Measurements from ENCODE around the gene EYA2. TPM values are rescaled to one million over a fixed set of nuclear protein-coding genes. Genes with fewer than 3 reads are reported as not detected.
"Not testable (repeated sequence)": the region's sequence is repeated elsewhere in the genome, so short reads cannot be mapped to it uniquely, and the experiment has no call there.

EYA2 gene
- total and polyA plus RNA-seq, 2 donors: 0.70 to 2.2 TPM

DNA sequence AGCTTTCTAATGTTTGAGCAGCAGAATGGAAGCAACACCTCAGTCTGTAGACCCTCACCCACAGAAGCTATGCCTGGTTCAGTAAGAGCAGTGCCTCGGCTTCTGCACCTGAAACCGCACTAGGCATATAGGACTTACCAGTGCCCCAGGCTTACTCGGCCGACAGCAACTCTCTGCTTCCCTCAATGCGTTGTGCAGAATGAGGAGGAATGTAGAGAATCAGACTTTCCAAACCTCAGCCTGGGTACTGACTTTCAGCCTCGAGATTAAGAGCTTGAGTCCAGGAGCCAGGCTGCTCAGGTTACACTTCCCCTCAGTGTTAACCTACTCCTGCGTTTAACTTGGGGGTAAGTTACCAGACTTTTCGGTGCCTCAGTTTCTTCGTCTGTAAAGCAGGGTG lies 8.6 kb downstream of the EYA2 start:
- no peaks in the 10 kb centered on the region for H3K36me3 ChIP-seq (ENCODE audit: insufficient read depth)
- DNase-seq (ENCODE audit: extremely low spot score): no peak
- H3K4me3 ChIP-seq (ENCODE audit: low read depth, low read length): no peak overlapping the region
- H3K27ac ChIP-seq (ENCODE audit: low read depth): no peak overlapping the region
- H3K4me1 ChIP-seq (ENCODE audit: insufficient read depth): no peaks in the 10 kb centered on the region
- 58% methylated on average over 9 of the region's 9 CpGs for whole genome bisulfite sequencing

DNA sequence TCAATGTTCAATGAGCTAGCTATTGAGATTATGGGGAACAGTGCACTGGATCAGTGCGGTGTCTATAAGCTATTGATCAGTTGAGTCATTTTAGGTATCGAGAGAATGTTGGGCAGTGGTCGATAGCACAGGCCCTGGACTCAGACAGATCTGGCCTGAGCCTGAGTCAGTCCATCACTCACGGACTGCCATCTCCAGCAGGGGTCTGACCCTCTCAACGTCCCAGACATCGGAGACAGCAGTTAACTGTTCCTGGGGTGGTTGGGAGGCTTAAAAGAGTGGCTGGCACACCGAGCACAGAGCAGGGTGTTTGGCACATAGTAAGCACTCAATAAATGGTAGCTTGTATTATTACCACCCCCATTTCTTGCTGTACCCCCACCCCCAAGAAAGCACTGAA lies 9.3 kb downstream of the EYA2 start:
- H3K36me3 ChIP-seq (ENCODE audit: insufficient read depth): no peaks in the 10 kb centered on the region
- no peak for DNase-seq (ENCODE audit: extremely low spot score)
- H3K27ac ChIP-seq (ENCODE audit: low read depth): no peak overlapping the region
- WGBS: 77% methylated on average over 7 of the region's 7 CpGs
- no peaks in the 10 kb centered on the region for H3K4me1 ChIP-seq (ENCODE audit: insufficient read depth)
- no peak overlapping the region for H3K4me3 ChIP-seq (ENCODE audit: low read depth, low read length)

DNA sequence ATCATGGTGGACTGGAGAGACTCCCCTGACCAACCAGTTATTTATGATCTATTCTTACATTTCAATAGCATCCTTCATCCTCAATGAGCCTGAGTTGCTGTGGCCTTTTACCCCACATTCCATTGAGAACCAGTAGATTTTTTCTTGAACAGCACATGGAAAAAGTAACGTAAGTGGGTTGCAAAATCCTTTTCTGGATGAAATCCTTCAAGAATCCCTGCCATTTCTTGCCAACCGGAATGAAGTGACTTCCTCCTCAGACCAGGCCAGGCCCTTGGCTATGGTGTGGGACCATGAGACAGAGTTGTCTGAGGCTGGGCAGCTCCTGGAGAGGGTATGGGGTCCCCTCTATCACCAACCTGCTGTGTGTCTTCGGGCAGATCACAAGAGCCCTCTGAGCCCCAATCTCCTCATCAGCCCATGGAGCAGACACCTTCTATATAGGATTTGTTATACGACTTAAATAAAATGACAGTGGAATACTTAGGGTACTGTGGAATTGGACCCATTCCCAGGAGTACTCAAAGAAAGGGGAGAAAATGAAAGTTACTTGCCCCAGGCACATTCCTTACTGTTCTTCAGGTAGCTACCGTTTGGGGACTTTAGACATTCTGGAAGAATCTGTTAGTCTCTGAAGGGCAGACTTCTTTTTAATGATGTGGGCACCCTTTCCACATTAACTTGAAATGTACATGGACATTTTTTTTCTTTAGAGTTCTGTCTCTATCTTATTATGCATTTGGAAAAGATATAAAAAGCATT lies 10.9 kb downstream of the EYA2 start:
- Histone ChIP-seq H3K27ac (ENCODE audit: low read depth) (no peak overlapping the region), H3K4me1 (ENCODE audit: insufficient read depth) (no peaks in the 10 kb centered on the region), H3K4me3 (ENCODE audit: low read depth, low read length) (no peak overlapping the region), H3K36me3 (ENCODE audit: insufficient read depth) (no peaks in the 10 kb centered on the region)
- DNase-seq (ENCODE audit: extremely low spot score): no peak
- WGBS: 62% methylated on average over 5 of the region's 5 CpGs

DNA sequence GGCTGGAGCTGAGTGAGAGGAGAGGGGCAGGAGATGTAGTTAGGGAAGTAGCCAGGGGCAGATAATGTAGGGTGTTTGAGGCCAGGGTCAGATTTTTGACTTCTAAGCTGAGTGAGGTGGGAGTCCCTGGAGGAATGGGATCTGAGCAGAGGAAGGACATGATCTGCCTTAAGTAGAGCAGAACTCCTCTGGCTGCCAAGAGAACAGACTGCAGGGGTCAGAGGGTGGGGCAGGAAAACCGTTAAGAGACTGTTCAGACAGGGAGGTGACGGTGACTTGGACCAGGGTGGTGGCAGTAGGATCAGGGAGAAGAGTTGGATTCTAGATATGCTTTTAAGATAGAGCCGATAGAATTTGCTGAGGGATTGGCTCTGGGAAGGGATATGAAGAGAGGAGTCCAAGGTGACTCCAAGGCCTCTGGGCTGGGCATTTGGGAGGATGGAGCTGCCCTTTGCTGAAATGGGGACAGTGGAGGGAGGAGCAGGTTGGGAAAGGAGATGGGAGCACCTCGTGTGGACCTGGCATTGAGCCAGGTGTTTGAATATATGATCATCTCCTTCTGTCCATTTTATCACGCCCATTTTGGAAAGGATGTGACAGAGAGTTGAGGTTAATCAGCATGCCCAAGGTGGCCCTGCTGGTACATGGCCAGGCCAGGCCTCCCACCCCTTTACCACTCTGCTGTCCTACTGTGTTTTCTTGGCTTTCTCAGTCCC lies 18.8 kb downstream of the EYA2 start:
- DNase-seq (ENCODE audit: extremely low spot score): no peak
- WGBS: 56% methylated on average over 5 of the region's 5 CpGs

DNA sequence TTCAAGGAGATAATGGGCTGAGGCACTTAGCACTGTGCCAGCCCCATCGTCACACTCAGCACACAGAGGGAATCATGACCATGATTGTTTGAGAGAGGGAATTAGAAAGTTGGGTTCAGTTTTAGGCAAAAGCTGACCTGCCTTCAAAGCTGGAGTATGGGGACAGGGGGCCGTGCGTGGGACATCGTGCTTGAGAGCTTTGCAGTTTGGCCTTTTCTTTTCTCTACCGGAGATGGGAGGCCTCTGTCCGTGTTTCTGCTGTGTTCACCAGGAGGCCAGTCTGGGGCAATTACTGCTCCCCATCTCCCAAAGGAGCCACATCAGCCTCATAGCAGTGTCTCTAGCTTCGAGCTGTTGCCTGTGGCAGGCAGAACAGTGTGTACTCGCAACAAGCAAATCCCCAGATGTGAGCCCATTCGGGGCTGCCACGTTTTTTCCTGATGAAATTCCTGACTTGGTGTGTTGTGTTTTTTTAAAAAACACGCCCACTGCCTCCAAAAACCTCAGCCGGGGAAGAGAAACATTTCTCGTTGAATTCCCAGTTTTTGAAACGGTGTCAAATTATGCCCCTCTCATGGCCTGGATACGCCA lies 20.2 kb downstream of the EYA2 start:
- no peak for DNase-seq (ENCODE audit: extremely low spot score)
- Histone ChIP-seq H3K4me3 (ENCODE audit: low read depth, low read length) (no peak overlapping the region), H3K27ac (ENCODE audit: low read depth) (no peak overlapping the region), H3K36me3 (ENCODE audit: insufficient read depth) (no peaks in the 10 kb centered on the region), H3K4me1 (ENCODE audit: insufficient read depth) (no peaks in the 10 kb centered on the region)
- WGBS: 69% methylated on average over 15 of the region's 15 CpGs

More for the DNA sequence above, 18.8 kb downstream of the EYA2 start:
- no peaks in the 10 kb centered on the region for H3K36me3 ChIP-seq (ENCODE audit: insufficient read depth)
- H3K4me1 ChIP-seq (ENCODE audit: insufficient read depth): no peaks in the 10 kb centered on the region
- H3K4me3 ChIP-seq (ENCODE audit: low read depth, low read length): no peak overlapping the region
- H3K27ac ChIP-seq (ENCODE audit: low read depth): no peak overlapping the region

DNA sequence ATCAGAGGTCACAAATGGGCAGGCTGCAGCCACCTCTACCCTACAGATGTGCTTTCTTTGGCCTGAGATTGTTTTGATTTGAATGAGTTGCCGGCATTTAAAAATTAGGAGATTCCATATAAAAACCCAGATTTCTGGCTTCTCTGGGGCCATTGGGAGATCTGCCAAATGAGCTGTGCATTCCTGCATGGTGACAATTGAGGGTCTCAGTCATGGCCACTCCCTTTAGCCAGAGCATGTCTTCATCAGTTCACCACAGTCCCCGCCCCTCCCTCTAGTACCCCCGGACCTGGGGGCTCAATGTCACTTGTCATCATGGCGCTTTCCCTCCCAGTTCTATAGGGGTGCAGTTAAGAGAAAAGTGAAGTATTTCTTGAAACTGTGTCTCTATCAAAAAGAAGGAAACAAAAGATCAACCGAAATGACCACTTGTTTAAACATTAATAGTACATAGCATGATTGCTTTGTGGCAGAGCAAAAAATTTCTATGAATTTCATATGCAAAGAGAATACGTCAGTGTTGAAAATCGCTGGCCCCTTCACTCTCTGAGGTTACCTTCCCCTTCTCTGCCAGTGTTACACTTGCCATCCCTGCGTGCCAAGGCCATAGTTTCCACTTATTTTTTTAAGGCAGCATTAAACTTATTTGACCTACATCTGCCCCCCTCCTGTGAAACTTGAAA lies 21.1 kb downstream of the EYA2 start:
- 76% methylated on average over 8 of the region's 8 CpGs for WGBS
- no peak for DNase-seq (ENCODE audit: extremely low spot score)
- H3K27ac ChIP-seq (ENCODE audit: low read depth): no peak overlapping the region

DNA sequence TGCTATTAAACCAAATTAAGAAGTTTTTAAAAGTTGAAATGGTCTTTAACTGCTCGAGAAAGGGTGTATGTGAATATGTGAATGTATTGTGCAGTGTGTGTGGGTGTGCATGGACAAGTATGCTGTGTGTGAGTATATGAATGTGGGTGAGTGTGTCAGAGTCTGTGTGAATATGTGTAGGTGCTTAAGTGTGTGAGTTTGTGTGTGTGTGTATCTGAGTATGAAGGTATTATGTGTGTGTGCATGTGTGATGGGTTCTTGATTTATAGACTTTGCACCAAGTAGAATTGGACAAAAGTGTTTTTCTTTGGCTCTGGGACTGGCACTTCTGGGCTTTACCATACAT lies 21.6 kb downstream of the EYA2 start:
- Histone ChIP-seq H3K27ac (ENCODE audit: low read depth) (no peak overlapping the region), H3K4me3 (ENCODE audit: low read depth, low read length) (no peak overlapping the region), H3K36me3 (ENCODE audit: insufficient read depth) (no peaks in the 10 kb centered on the region), H3K4me1 (ENCODE audit: insufficient read depth) (no peaks in the 10 kb centered on the region)
- DNase-seq (ENCODE audit: extremely low spot score): no peak
- 61% methylated on average over 1 of the region's 1 CpG for WGBS

More for the DNA sequence above, 21.1 kb downstream of the EYA2 start:
- Histone ChIP-seq H3K4me3 (ENCODE audit: low read depth, low read length) (no peak overlapping the region), H3K36me3 (ENCODE audit: insufficient read depth) (no peaks in the 10 kb centered on the region), H3K4me1 (ENCODE audit: insufficient read depth) (no peaks in the 10 kb centered on the region)

DNA sequence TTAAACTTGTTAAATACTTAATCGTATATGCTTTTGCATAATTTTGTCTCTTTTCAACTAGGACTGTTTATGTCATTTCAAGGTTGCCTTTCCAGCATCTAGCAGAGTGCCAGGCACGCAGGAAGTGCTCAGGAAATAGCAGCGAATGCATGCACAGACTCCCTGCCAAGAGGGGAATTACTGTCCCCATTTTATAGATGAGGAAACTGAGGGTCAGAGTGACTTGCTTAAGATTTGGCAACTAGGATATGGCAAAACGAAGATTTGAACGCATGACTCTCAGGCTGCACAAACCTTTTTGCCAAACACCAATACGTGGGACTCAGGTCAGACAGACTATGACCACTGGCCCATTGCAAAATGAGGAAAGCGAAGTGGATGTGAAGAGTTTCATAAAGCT lies 22.5 kb downstream of the EYA2 start:
- no peak overlapping the region for H3K4me3 ChIP-seq (ENCODE audit: low read depth, low read length)
- no peak overlapping the region for H3K27ac ChIP-seq (ENCODE audit: low read depth)
- no peak for DNase-seq (ENCODE audit: extremely low spot score)
- 83% methylated on average over 7 of the region's 7 CpGs for WGBS
- no peaks in the 10 kb centered on the region for H3K36me3 ChIP-seq (ENCODE audit: insufficient read depth)
- H3K4me1 ChIP-seq (ENCODE audit: insufficient read depth): no peaks in the 10 kb centered on the region

DNA sequence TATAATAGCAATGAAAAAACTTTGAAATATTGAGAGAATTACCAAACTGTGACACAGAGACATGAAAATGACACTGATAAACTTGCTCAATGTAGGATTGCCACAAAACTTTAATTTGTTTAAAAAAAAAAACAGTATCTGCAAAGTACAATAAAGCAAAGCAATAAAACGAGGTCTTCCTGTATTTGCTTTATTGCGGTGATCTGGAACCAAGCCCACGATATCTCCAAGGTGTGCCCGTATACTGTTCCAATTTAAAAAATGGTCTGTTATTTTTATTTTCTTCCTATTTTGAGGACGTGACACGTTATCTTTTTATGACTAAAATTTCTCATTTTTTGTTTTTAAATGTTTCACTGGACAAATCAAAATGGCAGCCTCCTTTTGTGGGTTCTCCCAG lies 25.5 kb downstream of the EYA2 start:
- Histone ChIP-seq H3K4me3 (ENCODE audit: low read depth, low read length) (no peak overlapping the region), H3K4me1 (ENCODE audit: insufficient read depth) (no peaks in the 10 kb centered on the region), H3K27ac (ENCODE audit: low read depth) (no peak overlapping the region), H3K36me3 (ENCODE audit: insufficient read depth) (no peaks in the 10 kb centered on the region)
- 73% methylated on average over 6 of the region's 6 CpGs for WGBS
- DNase-seq (ENCODE audit: extremely low spot score): no peak

DNA sequence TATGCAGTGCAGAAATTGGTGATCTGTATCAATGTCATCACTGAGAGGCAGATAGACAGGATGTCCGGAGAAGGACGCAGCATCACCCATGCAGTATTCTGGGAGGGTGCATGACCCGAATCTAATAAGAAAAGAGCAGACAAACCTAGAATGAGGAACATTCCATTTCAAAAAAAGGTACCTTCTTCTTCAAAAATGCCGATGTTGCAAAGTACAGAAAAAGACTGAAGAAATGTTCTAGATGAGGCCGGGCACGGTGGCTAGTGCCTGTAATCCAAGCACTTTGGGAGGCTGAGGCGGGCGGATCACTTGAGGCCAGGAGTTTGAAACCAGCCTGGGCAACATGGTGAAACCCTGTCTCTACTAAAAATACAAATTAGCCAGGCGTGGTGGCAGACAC lies 28.2 kb downstream of the EYA2 start:
- H3K36me3 ChIP-seq (ENCODE audit: insufficient read depth); H3K27ac ChIP-seq (ENCODE audit: low read depth); H3K4me3 ChIP-seq (ENCODE audit: low read depth, low read length); DNase-seq (ENCODE audit: extremely low spot score); H3K4me1 ChIP-seq (ENCODE audit: insufficient read depth): not testable (repeated sequence)
- WGBS: 84% methylated on average over 9 of the region's 9 CpGs

DNA sequence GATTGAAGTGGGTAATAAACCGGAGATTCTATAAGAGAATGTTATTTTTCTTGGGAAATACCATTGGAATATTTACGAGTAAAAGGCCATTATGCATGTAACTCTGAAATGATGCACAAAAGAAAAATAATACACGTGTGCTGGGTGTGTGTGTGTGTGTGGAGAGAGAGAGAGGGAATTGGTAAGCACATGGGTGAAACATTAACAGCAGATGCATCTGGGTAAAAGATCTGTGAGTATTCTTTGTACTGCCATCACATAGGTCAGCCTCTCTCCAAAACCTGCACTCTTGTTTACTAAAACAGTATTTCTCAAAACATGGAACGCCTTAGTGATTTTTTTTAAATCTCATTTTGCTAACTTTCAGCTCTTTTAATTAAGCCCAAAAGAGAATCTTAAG lies 28.9 kb downstream of the EYA2 start:
- no peak for DNase-seq (ENCODE audit: extremely low spot score)
- H3K27ac ChIP-seq (ENCODE audit: low read depth): no peak overlapping the region
- no peak overlapping the region for H3K4me3 ChIP-seq (ENCODE audit: low read depth, low read length)
- no peaks in the 10 kb centered on the region for H3K36me3 ChIP-seq (ENCODE audit: insufficient read depth)
- no peaks in the 10 kb centered on the region for H3K4me1 ChIP-seq (ENCODE audit: insufficient read depth)
- 67% methylated on average over 4 of the region's 4 CpGs for WGBS

DNA sequence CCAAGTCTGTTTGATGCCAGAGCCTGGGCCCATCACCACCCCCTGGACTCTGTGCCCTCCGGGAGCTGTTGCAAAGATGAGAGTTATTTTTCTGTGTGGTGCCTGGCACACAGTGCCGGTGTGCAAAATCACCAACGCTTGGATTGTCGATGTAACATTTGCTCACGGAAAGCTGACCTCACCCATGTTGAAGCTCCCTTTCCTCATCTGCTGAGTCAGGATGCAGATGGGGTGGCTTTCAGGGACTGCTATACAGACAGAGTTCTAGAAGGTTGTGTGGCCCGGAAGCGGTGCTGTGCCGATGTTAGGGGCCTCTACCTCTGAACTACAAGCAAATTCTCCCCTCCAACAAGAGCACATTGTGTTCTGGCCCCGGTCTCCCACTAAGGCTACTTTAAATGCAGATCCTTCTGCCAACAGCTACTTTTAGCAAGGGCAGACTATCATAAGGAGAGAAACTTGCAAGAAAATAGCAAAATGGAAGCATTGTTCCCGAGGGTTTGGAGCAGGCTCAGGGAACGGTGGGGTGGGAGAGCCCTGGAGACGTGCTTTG lies 34.0 kb downstream of the EYA2 start:
- Histone ChIP-seq H3K27ac (ENCODE audit: low read depth) (no peak overlapping the region), H3K4me3 (ENCODE audit: low read depth, low read length) (no peak overlapping the region), H3K4me1 (ENCODE audit: insufficient read depth) (no peaks in the 10 kb centered on the region), H3K36me3 (ENCODE audit: insufficient read depth) (no peaks in the 10 kb centered on the region)
- DNase-seq (ENCODE audit: extremely low spot score): no peak
- WGBS: 46% methylated on average over 12 of the region's 12 CpGs

DNA sequence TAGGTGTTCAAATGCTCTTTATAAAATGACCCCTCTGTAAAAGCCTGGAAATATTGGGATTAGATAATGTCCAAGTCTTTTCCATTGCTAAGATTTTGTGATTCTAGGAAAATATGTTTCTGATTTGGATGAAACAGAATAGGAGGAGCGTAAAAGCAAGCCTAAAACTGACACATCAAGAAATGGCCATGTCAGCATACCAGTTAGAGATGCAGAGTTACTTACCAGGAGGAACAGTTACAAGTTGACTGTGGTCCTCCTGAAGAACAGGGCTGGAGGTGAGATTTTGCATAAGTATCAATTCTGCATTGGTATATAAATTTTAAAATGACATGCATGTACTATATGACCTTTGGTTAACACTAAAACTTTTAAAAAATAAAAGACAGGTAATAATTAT lies 35.3 kb downstream of the EYA2 start:
- no peak overlapping the region for H3K27ac ChIP-seq (ENCODE audit: low read depth)

More for the DNA sequence above, 35.3 kb downstream of the EYA2 start:
- 91% methylated on average over 1 of the region's 1 CpG for WGBS
- no peak overlapping the region for H3K4me3 ChIP-seq (ENCODE audit: low read depth, low read length)
- H3K4me1 ChIP-seq (ENCODE audit: insufficient read depth): no peaks in the 10 kb centered on the region
- H3K36me3 ChIP-seq (ENCODE audit: insufficient read depth): no peaks in the 10 kb centered on the region
- no peak for DNase-seq (ENCODE audit: extremely low spot score)

Data from urinary bladder (tissue), 4 donors.